ENCODE data around the gene TOMM5. TPM values are rescaled to one million over a fixed set of nuclear protein-coding genes. Genes with fewer than 3 reads are reported as not detected.

TOMM5 gene
- total RNA-seq, 1 experiment from 2014 or later, result 49.3 TPM

- Mint-ChIP-seq H3K4me3 (ENCODE audit: low read depth, unreplicated experiment) (no peak overlapping the region), H3K36me3 (ENCODE audit: insufficient read depth, unreplicated experiment) (no peaks in the 10 kb centered on the region), H3K4me1 (ENCODE audit: low read depth, unreplicated experiment) (no peaks in the 10 kb centered on the region), H3K27me3 (ENCODE audit: unreplicated experiment) (no peaks in the 10 kb centered on the region), H3K9me3 (ENCODE audit: low read depth, unreplicated experiment) (no peaks in the 10 kb centered on the region), H3K27ac (ENCODE audit: unreplicated experiment) (no peak overlapping the region)
- TF ChIP-seq CTCF (IDR thresholded peaks at IDR 0.05; ENCODE audit: unreplicated experiment), result no peak
- BruUV-seq (replicated peaks), result no TSS peak
- CTCF ChIA-PET, result no interaction called here
- no peak for DNase-seq
- intact Hi-C loops (cut with micrococcal nuclease; ENCODE audit: unreplicated experiment), result no loop called here
Observed at GRCh38 chr9:37555786-37556185, 36.6 kb downstream of the TOMM5 start.

GRCh38 chr9:37554318-37554717 lies 38.1 kb downstream of the TOMM5 start:
- H3K27ac Mint-ChIP-seq (ENCODE audit: unreplicated experiment), result no peak overlapping the region
- TF ChIP-seq CTCF (IDR thresholded peaks at IDR 0.05; ENCODE audit: unreplicated experiment), result no peak
- CTCF ChIA-PET, result no interaction called here
- BruUV-seq (replicated peaks), result no TSS peak
- no peaks in the 10 kb centered on the region for H3K4me1 Mint-ChIP-seq (ENCODE audit: low read depth, unreplicated experiment)
- DNase-seq, result no peak
- H3K9me3 Mint-ChIP-seq (ENCODE audit: low read depth, unreplicated experiment), result no peaks in the 10 kb centered on the region
- intact Hi-C loops (cut with micrococcal nuclease; ENCODE audit: unreplicated experiment), result no loop called here
- no peaks in the 10 kb centered on the region for H3K36me3 Mint-ChIP-seq (ENCODE audit: insufficient read depth, unreplicated experiment)
- no peaks in the 10 kb centered on the region for H3K27me3 Mint-ChIP-seq (ENCODE audit: unreplicated experiment)
- no peak overlapping the region for H3K4me3 Mint-ChIP-seq (ENCODE audit: low read depth, unreplicated experiment)

- no peaks in the 10 kb centered on the region for H3K36me3 Mint-ChIP-seq (ENCODE audit: insufficient read depth, unreplicated experiment)
- BruUV-seq (replicated peaks), result no TSS peak
- H3K4me3 Mint-ChIP-seq (ENCODE audit: low read depth, unreplicated experiment), result no peak overlapping the region
- H3K4me1 Mint-ChIP-seq (ENCODE audit: low read depth, unreplicated experiment), result no peaks in the 10 kb centered on the region
- intact Hi-C loops (cut with micrococcal nuclease; ENCODE audit: unreplicated experiment), result no loop called here
- H3K9me3 Mint-ChIP-seq (ENCODE audit: low read depth, unreplicated experiment), result no peaks in the 10 kb centered on the region
- H3K27ac Mint-ChIP-seq (ENCODE audit: unreplicated experiment), result no peak overlapping the region
- no peak for DNase-seq
- no peaks in the 10 kb centered on the region for H3K27me3 Mint-ChIP-seq (ENCODE audit: unreplicated experiment)
- no peak for TF ChIP-seq CTCF (IDR thresholded peaks at IDR 0.05; ENCODE audit: unreplicated experiment)
- CTCF ChIA-PET, result no interaction called here
Observed at GRCh38 chr9:37551888-37552287, 40.5 kb downstream of the TOMM5 start.

GRCh38 chr9:37551468-37551867 lies 40.9 kb downstream of the TOMM5 start:
- TF ChIP-seq CTCF (IDR thresholded peaks at IDR 0.05; ENCODE audit: unreplicated experiment), result no peak
- no peak for DNase-seq
- CTCF ChIA-PET, result no interaction called here
- no TSS peak for BruUV-seq (replicated peaks)
- H3K36me3 Mint-ChIP-seq (ENCODE audit: insufficient read depth, unreplicated experiment), result no peaks in the 10 kb centered on the region
- H3K27me3 Mint-ChIP-seq (ENCODE audit: unreplicated experiment), result no peaks in the 10 kb centered on the region
- no peak overlapping the region for H3K27ac Mint-ChIP-seq (ENCODE audit: unreplicated experiment)
- no peaks in the 10 kb centered on the region for H3K4me1 Mint-ChIP-seq (ENCODE audit: low read depth, unreplicated experiment)
- no peak overlapping the region for H3K4me3 Mint-ChIP-seq (ENCODE audit: low read depth, unreplicated experiment)
- intact Hi-C loops (cut with micrococcal nuclease; ENCODE audit: unreplicated experiment), result no loop called here
- no peaks in the 10 kb centered on the region for H3K9me3 Mint-ChIP-seq (ENCODE audit: low read depth, unreplicated experiment)

- Mint-ChIP-seq H3K4me1 (ENCODE audit: low read depth, unreplicated experiment) (no peaks in the 10 kb centered on the region), H3K9me3 (ENCODE audit: low read depth, unreplicated experiment) (no peaks in the 10 kb centered on the region), H3K4me3 (ENCODE audit: low read depth, unreplicated experiment) (no peak overlapping the region), H3K27ac (ENCODE audit: unreplicated experiment) (no peak overlapping the region), H3K36me3 (ENCODE audit: insufficient read depth, unreplicated experiment) (no peaks in the 10 kb centered on the region), H3K27me3 (ENCODE audit: unreplicated experiment) (no peaks in the 10 kb centered on the region)
- no peak for TF ChIP-seq CTCF (IDR thresholded peaks at IDR 0.05; ENCODE audit: unreplicated experiment)
- DNase-seq, result no peak
- intact Hi-C loops (cut with micrococcal nuclease; ENCODE audit: unreplicated experiment), result no loop called here
- BruUV-seq (replicated peaks), result no TSS peak
- CTCF ChIA-PET, result no interaction called here
Observed at GRCh38 chr9:37550781-37551180, 41.6 kb downstream of the TOMM5 start.
